T-cell (primary cell): ENCODE data around the gene RNF13. TPM values are rescaled to one million over a fixed set of nuclear protein-coding genes. Genes with fewer than 3 reads are reported as not detected.
A peak's percentile ranks its signal among the peaks of the same experiment; 100 is the strongest.

ENCODE experiments used
- ATAC-seq, 4 experiments: fragments of 200-7000 bp in 3 of 4; fragments of 150-1000 bp in 1 of 4; cut with Tn5 transposase; replicated peaks in 1 of 4; 1 replicate in 3 of 4; 2 replicates in 1 of 4; pipeline ENCODE4 v1.10.0; 2021; ENCODE audit warnings: moderate library complexity in 3 of 4, mild to moderate bottlenecking in 2 of 4, moderate number of reproducible peaks in 1 of 4
- CTCF ChIA-PET, 2 donors: fragments of 300-600 bp; sonication (Branson Sonifier 250); formaldehyde crosslinking; loops; one replicate each; lab custom pipeline; 2022; ENCODE audit warnings: antibody characterized with exemption in 2 of 2; lab: Charles Lee
- POLR2A ChIA-PET, 2 donors: fragments of 300-600 bp; sonication (Branson Sonifier 250); formaldehyde crosslinking; loops; one replicate each; lab custom pipeline; 2022; ENCODE audit warnings: antibody characterized with exemption in 2 of 2; lab: Charles Lee
- DNase-seq, 35 experiments: peaks; one replicate each; pipeline versions ENCODE4 v3.0.0 to v3.0.0-alpha.2; 2013 to 2023
- H3K27ac ChIP-seq: one replicate; pipeline ENCODE4 v1.5.1; 2013; ENCODE audit warnings: low read length
- H3K27me3 ChIP-seq, 2 experiments: replicated peaks in 1 of 2; 1 replicate in 1 of 2; 2 replicates in 1 of 2; pipeline versions ENCODE4 v1.6.1 to v1.7.0; 2013; ENCODE audit warnings: low read length in 1 of 2, mixed read lengths in 1 of 2; ENCODE audit not compliant: control insufficient read depth in 2 of 2, insufficient read depth in 2 of 2; ENCODE audit errors: extremely low read depth in 1 of 2
- H3K36me3 ChIP-seq, 2 donors: 1 replicate in 1 of 2; 2 replicates in 1 of 2; pipeline versions ENCODE4 v1.6.1 to v1.7.0; 2013; ENCODE audit warnings: low read length in 1 of 2; ENCODE audit not compliant: control insufficient read depth in 2 of 2, insufficient read depth in 1 of 2; ENCODE audit errors: extremely low read depth in 1 of 2
- H3K4me1 ChIP-seq, 2 experiments: 1 replicate in 1 of 2; 2 replicates in 1 of 2; pipeline versions ENCODE4 v1.6.1 to v1.7.0; 2013; ENCODE audit warnings: low read length in 2 of 2, mixed read lengths in 1 of 2; ENCODE audit not compliant: insufficient read depth in 2 of 2, control insufficient read depth in 1 of 2; ENCODE audit errors: extremely low read depth in 1 of 2
- H3K4me3 ChIP-seq, 2 donors: 1 replicate in 1 of 2; 2 replicates in 1 of 2; pipeline versions ENCODE4 v1.5.1 to v1.7.0; 2013; ENCODE audit warnings: mild to moderate bottlenecking in 2 of 2, low read length in 1 of 2, moderate library complexity in 1 of 2; ENCODE audit not compliant: control insufficient read depth in 1 of 2; ENCODE audit errors: extremely low read depth in 1 of 2
- H3K9me3 ChIP-seq: 2 replicates; pipeline ENCODE4 v1.7.0; 2013
- H3K27ac Mint-ChIP-seq, 2 donors: one replicate each; pipeline ENCODE4 v1.8.0; 2020 to 2021; ENCODE audit warnings: mild to moderate bottlenecking in 2 of 2, mixed read lengths in 2 of 2
- H3K27me3 Mint-ChIP-seq, 2 donors: one replicate each; pipeline ENCODE4 v1.8.0; 2021 to 2022; ENCODE audit warnings: mixed read lengths in 2 of 2
- H3K36me3 Mint-ChIP-seq: one replicate; pipeline ENCODE4 v1.8.0; 2021; ENCODE audit warnings: mixed read lengths
- H3K4me1 Mint-ChIP-seq, 3 donors: one replicate each; pipeline ENCODE4 v1.8.0; 2020 to 2022; ENCODE audit warnings: mixed read lengths in 3 of 3, mild to moderate bottlenecking in 1 of 3
- H3K4me3 Mint-ChIP-seq, 3 donors: one replicate each; pipeline ENCODE4 v1.8.0; 2020 to 2022; ENCODE audit warnings: mild to moderate bottlenecking in 3 of 3, mixed read lengths in 3 of 3, moderate library complexity in 3 of 3
- H3K9me3 Mint-ChIP-seq, 3 donors: one replicate each; pipeline ENCODE4 v1.8.0; 2020 to 2022; ENCODE audit warnings: mixed read lengths in 3 of 3
- WGBS: methylation state at CpG from one replicate; pipeline ENCODE4 v1.1.5; 2013; ENCODE audit warnings: missing lambda C conversion rate; ENCODE audit not compliant: insufficient coverage; 5-methylcytosine and 5-hydroxymethylcytosine counted together
- total RNA-seq, 35 experiments: library from RNA in 6 of 35; stranded (reverse) in 6 of 35; fragments of 120-200 nt in 1 of 35; gene quantifications; one replicate each; pipeline versions ENCODE4 v1.2.1 to v1.2.4 and lab custom pipeline; 2013 to 2026

The RNF13 gene
- total RNA-seq, 5 donors from 2014 or later (not counting 1 experiment from before 2014, with no cell fraction given), result 45.0 to 55.8 (median 54.8) TPM

GRCh38 chr3:149867563-149867962 is 54.5 kb downstream of the RNF13 start:
- POLR2A ChIA-PET, result no interaction called here
- Mint-ChIP-seq H3K4me1 (peaks cover 13 to 24% (median 19%) of the 10 kb centered on the region in 3 donors), H3K4me3 (no peak overlapping the region), H3K27ac (no peak overlapping the region), H3K27me3 (no peaks in the 10 kb centered on the region), H3K36me3 (peaks cover 73% of the 10 kb centered on the region), H3K9me3 (peaks cover 10 to 29% (median 14%) of the 10 kb centered on the region in 3 donors)
- CTCF ChIA-PET, result no interaction called here
- H3K27ac ChIP-seq, result no peak overlapping the region
- H3K4me3 ChIP-seq, result no peak overlapping the region
- H3K4me1 ChIP-seq, result no peaks in the 10 kb centered on the region
- ATAC-seq (no peak), DNase-seq (no peak)
- H3K27me3 ChIP-seq, result no peaks in the 10 kb centered on the region
- no CpG with 5 or more reads among the region's 1 CpG for whole genome bisulfite sequencing
- H3K36me3 ChIP-seq, result peaks cover 0 to 11% of the 10 kb centered on the region in 2 donors
- no peaks in the 10 kb centered on the region for H3K9me3 ChIP-seq

DNA sequence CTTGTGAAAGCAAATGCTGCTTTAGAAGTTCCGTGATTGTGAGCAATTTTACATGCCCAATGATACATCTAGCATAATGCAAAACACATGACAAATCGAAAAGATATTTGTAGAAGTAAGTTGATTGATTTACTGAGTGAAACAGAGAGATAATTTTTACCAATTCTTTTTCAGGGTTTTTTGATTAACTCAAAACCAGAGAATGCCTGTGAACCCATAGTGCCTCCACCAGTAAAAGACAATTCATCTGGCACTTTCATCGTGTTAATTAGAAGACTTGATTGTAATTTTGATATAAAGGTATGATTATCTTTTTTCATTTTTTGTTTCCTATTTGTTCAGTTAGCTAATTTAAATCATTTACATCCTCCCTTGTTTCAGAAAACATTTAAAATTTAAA is 58.8 kb downstream of the RNF13 start:
- peaks cover 10 to 17% (median 14%) of the 10 kb centered on the region in 3 donors for H3K9me3 Mint-ChIP-seq
- no peaks in the 10 kb centered on the region for H3K27me3 Mint-ChIP-seq
- no peak overlapping the region for H3K27ac Mint-ChIP-seq
- no peak overlapping the region for H3K4me3 ChIP-seq
- no peaks in the 10 kb centered on the region for H3K4me1 ChIP-seq
- peaks cover 9 to 19% (median 14%) of the 10 kb centered on the region in 3 donors for H3K4me1 Mint-ChIP-seq
- H3K4me3 Mint-ChIP-seq, result no peak overlapping the region
- peaks cover 59% of the 10 kb centered on the region for H3K36me3 Mint-ChIP-seq
- H3K27me3 ChIP-seq, result no peaks in the 10 kb centered on the region
- POLR2A ChIA-PET, result no interaction called here
- no peak overlapping the region for H3K27ac ChIP-seq
- DNase-seq (no peak), ATAC-seq (no peak)
- peaks cover 0 to 7% of the 10 kb centered on the region in 2 donors for H3K36me3 ChIP-seq
- CTCF ChIA-PET, result no interaction called here
- WGBS, result no CpG with 5 or more reads among the region's 3 CpGs
- no peaks in the 10 kb centered on the region for H3K9me3 ChIP-seq

- WGBS, result no CpG with 5 or more reads among the region's 2 CpGs
- Histone ChIP-seq H3K9me3 (no peaks in the 10 kb centered on the region), H3K4me3 (no peak overlapping the region), H3K27ac (no peak overlapping the region), H3K4me1 (no peaks in the 10 kb centered on the region), H3K27me3 (no peaks in the 10 kb centered on the region), H3K36me3 (peaks cover 0 to 7% of the 10 kb centered on the region in 2 donors)
- peaks cover 53% of the 10 kb centered on the region for H3K36me3 Mint-ChIP-seq
- CTCF ChIA-PET, result interaction anchor here in 1 of 2 donors (0.6 kb wide), 1 partner anchor 10 kb away, joined by 3 read pairs; no protein-coding TSS in a partner anchor
- ATAC-seq (no peak), DNase-seq (no peak)
- H3K4me3 Mint-ChIP-seq, result no peak overlapping the region
- POLR2A ChIA-PET, result no interaction called here
- no peak overlapping the region for H3K27ac Mint-ChIP-seq
- H3K4me1 Mint-ChIP-seq, result peaks cover 9 to 19% (median 14%) of the 10 kb centered on the region in 3 donors
- peaks cover 10 to 13% (median 11%) of the 10 kb centered on the region in 3 donors for H3K9me3 Mint-ChIP-seq
- H3K27me3 Mint-ChIP-seq, result no peaks in the 10 kb centered on the region
Observed at GRCh38 chr3:149872589-149872988, 59.6 kb downstream of the RNF13 start.

GRCh38 chr3:149877668-149878067 is 64.7 kb downstream of the RNF13 start:
- H3K9me3 ChIP-seq, result no peaks in the 10 kb centered on the region
- Mint-ChIP-seq H3K36me3 (peaks cover 35% of the 10 kb centered on the region), H3K4me1 (peaks cover 5 to 14% (median 7%) of the 10 kb centered on the region in 3 donors), H3K9me3 (no peaks in the 10 kb centered on the region), H3K4me3 (no peak overlapping the region), H3K27ac (no peak overlapping the region), H3K27me3 (no peaks in the 10 kb centered on the region)
- ATAC-seq (no peak), DNase-seq (no peak)
- ChIA-PET CTCF (no interaction called here), POLR2A (no interaction called here)
- WGBS, result no CpG with 5 or more reads among the region's 1 CpG
- H3K4me3 ChIP-seq, result no peak overlapping the region
- H3K27me3 ChIP-seq, result no peaks in the 10 kb centered on the region
- no peak overlapping the region for H3K27ac ChIP-seq
- peaks cover 0 to under 1% of the 10 kb centered on the region in 2 donors for H3K36me3 ChIP-seq
- H3K4me1 ChIP-seq, result no peaks in the 10 kb centered on the region

DNA sequence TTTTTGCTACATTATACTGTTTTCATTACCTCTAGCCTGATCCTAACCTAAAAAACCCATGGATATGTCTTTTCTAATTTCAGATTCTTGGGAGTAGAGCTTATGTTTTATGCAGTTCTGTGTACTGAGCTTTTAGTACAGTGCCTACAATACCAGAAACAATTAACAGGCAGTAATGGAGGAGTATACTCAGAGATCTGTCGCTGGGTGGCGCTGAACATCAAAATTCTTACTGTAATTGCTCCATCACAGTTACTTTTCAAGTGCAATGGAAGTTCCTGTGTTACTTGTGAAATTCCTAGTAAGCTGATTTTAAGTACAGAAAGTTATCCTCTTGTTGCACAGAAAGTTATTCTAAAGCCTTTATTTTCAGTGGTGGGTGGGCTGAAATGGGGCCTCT is 66.9 kb downstream of the RNF13 start:
- Histone ChIP-seq H3K27ac (no peak overlapping the region), H3K27me3 (no peaks in the 10 kb centered on the region), H3K9me3 (no peaks in the 10 kb centered on the region), H3K4me1 (no peaks in the 10 kb centered on the region), H3K4me3 (no peak overlapping the region), H3K36me3 (no peaks in the 10 kb centered on the region)
- peaks cover 36% of the 10 kb centered on the region for H3K36me3 Mint-ChIP-seq
- ATAC-seq, result no peak
- CTCF ChIA-PET, result interaction anchor here (0.6 to 1.0 kb wide), 5 partner anchors 20 to 444 kb away, joined by 3 to 6 read pairs (median 3); no protein-coding TSS in a partner anchor
- WGBS, result no CpG with 5 or more reads among the region's 2 CpGs
- peaks cover 7 to 15% (median 14%) of the 10 kb centered on the region in 3 donors for H3K4me1 Mint-ChIP-seq
- peak in 16 of 35 experiments; percentile 2 to 28 (median 6) for DNase-seq
- no peak overlapping the region for H3K27ac Mint-ChIP-seq
- no peak overlapping the region for H3K4me3 Mint-ChIP-seq
- POLR2A ChIA-PET, result no interaction called here
- H3K9me3 Mint-ChIP-seq, result peaks cover 5 to 11% (median 7%) of the 10 kb centered on the region in 3 donors
- H3K27me3 Mint-ChIP-seq, result no peaks in the 10 kb centered on the region

DNA sequence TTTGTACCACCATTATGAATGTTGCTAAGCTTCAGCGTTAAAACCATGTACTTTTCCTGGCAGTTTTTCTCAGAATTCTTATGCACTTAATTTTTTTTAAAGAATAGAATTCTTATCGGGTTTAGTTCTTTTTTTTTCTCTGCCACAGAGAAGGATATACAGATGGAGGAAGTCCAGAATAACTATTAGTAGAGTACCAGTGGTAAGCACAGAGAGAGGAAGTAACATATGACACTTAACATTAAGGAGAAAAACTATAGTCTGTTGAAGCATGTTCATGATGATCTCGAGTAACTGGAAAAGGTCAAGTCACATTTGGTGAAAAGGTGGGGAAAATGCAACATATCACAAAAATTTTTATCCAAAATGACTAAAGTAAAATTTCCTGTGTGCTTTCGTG is 68.9 kb downstream of the RNF13 start:
- POLR2A ChIA-PET, result interaction anchor here in 1 of 2 donors (0.6 kb wide), 1 partner anchor 288 kb away, joined by 6 read pairs; no protein-coding TSS in a partner anchor
- H3K4me1 ChIP-seq, result no peaks in the 10 kb centered on the region
- no peak overlapping the region for H3K4me3 ChIP-seq
- no CpG with 5 or more reads among the region's 4 CpGs for WGBS
- no peak overlapping the region for H3K4me3 Mint-ChIP-seq
- ATAC-seq (no peak), DNase-seq (no peak)
- H3K36me3 Mint-ChIP-seq, result peaks cover 42% of the 10 kb centered on the region
- H3K9me3 ChIP-seq, result no peaks in the 10 kb centered on the region
- no peaks in the 10 kb centered on the region for H3K27me3 ChIP-seq
- H3K36me3 ChIP-seq, result peaks cover 0 to under 1% of the 10 kb centered on the region in 2 donors
- H3K4me1 Mint-ChIP-seq, result peaks cover 27 to 30% (median 28%) of the 10 kb centered on the region in 3 donors
- H3K27me3 Mint-ChIP-seq, result no peaks in the 10 kb centered on the region
- peaks cover 5 to 11% (median 7%) of the 10 kb centered on the region in 3 donors for H3K9me3 Mint-ChIP-seq
- H3K27ac ChIP-seq, result no peak overlapping the region
- CTCF ChIA-PET, result no interaction called here
- H3K27ac Mint-ChIP-seq, result no peak overlapping the region
